ENCODE results near the gene FBRS.

Gene FBRS

GRCh38 chr16:30651124-30652004 lies 6.9 kb upstream of the FBRS start:
- peaks cover 29% of the 10 kb centered on the region in 2 donors for H3K4me1 Mint-ChIP-seq (ENCODE audit: low read depth in 2 of 2)
- ATAC-seq (replicated peaks) = peak; percentile 63
- DNase-seq = peak; percentile 58 to 74 (median 64)
- peak overlapping the region; percentile 95 to 97 for H3K27ac Mint-ChIP-seq
- peaks cover 54% of the 10 kb centered on the region for H3K36me3 Mint-ChIP-seq (ENCODE audit: insufficient read depth)
- H3K27me3 Mint-ChIP-seq = no peaks in the 10 kb centered on the region
- H3K4me3 Mint-ChIP-seq = peak overlapping the region; percentile 97 to 98
- no peaks in the 10 kb centered on the region for H3K9me3 Mint-ChIP-seq

GRCh38 chr16:30652005-30652296 lies 6.3 kb upstream of the FBRS start:
- ATAC-seq (replicated peaks) (no peak), DNase-seq (no peak)
- Mint-ChIP-seq H3K4me3 (peak overlapping the region; percentile 97 to 98), H3K4me1 (ENCODE audit: low read depth in 2 of 2) (peaks cover 29 to 32% of the 10 kb centered on the region in 2 donors), H3K27ac (peak overlapping the region; percentile 95 to 97), H3K9me3 (no peaks in the 10 kb centered on the region), H3K36me3 (ENCODE audit: insufficient read depth) (peaks cover 55% of the 10 kb centered on the region), H3K27me3 (no peaks in the 10 kb centered on the region)

GRCh38 chr16:30652718-30653117 lies 5.5 kb upstream of the FBRS start:
- H3K4me1 Mint-ChIP-seq (ENCODE audit: low read depth in 2 of 2) = peaks cover 37 to 38% of the 10 kb centered on the region in 2 donors
- peak overlapping the region; percentile 97 to 98 for H3K4me3 Mint-ChIP-seq
- H3K27me3 Mint-ChIP-seq = no peaks in the 10 kb centered on the region
- peak overlapping the region in 1 of 2 donors; percentile 97 for H3K27ac Mint-ChIP-seq
- no peak for DNase-seq
- ATAC-seq (replicated peaks) = no peak
- peaks cover 58% of the 10 kb centered on the region for H3K36me3 Mint-ChIP-seq (ENCODE audit: insufficient read depth)
- H3K9me3 Mint-ChIP-seq = no peaks in the 10 kb centered on the region

GRCh38 chr16:30654856-30655255 lies 3.4 kb upstream of the FBRS start:
- ATAC-seq (replicated peaks) (no peak), DNase-seq (no peak)
- H3K27ac Mint-ChIP-seq = no peak overlapping the region
- no peaks in the 10 kb centered on the region for H3K27me3 Mint-ChIP-seq
- H3K4me1 Mint-ChIP-seq (ENCODE audit: low read depth in 2 of 2) = peaks cover 41 to 45% of the 10 kb centered on the region in 2 donors
- H3K9me3 Mint-ChIP-seq = no peaks in the 10 kb centered on the region
- peaks cover 74% of the 10 kb centered on the region for H3K36me3 Mint-ChIP-seq (ENCODE audit: insufficient read depth)
- peak overlapping the region in 1 of 2 donors; percentile 4 for H3K4me3 Mint-ChIP-seq

GRCh38 chr16:30655815-30656347 lies 2.4 kb upstream of the FBRS start:
- no peaks in the 10 kb centered on the region for H3K9me3 Mint-ChIP-seq
- DNase-seq = no peak
- peak overlapping the region in 1 of 2 donors; percentile 46 for H3K27ac Mint-ChIP-seq
- H3K4me1 Mint-ChIP-seq (ENCODE audit: low read depth in 2 of 2) = peaks cover 40 to 41% of the 10 kb centered on the region in 2 donors
- H3K36me3 Mint-ChIP-seq (ENCODE audit: insufficient read depth) = peaks cover 73% of the 10 kb centered on the region
- peak overlapping the region in 1 of 2 donors; percentile 45 for H3K4me3 Mint-ChIP-seq
- H3K27me3 Mint-ChIP-seq = no peaks in the 10 kb centered on the region
- no peak for ATAC-seq (replicated peaks)

GRCh38 chr16:30656388-30656787 lies 1.8 kb upstream of the FBRS start:
- DNase-seq = no peak
- Mint-ChIP-seq H3K27me3 (no peaks in the 10 kb centered on the region), H3K4me1 (ENCODE audit: low read depth in 2 of 2) (peaks cover 43 to 46% of the 10 kb centered on the region in 2 donors), H3K27ac (peak overlapping the region in 1 of 2 donors; percentile 46), H3K9me3 (no peaks in the 10 kb centered on the region), H3K36me3 (ENCODE audit: insufficient read depth) (peaks cover 75% of the 10 kb centered on the region), H3K4me3 (peak overlapping the region in 1 of 2 donors; percentile 45)
- ATAC-seq (replicated peaks) = no peak

- ATAC-seq (replicated peaks) = no peak
- H3K27ac Mint-ChIP-seq = peak overlapping the region; percentile 100
- no peaks in the 10 kb centered on the region for H3K27me3 Mint-ChIP-seq
- H3K4me3 Mint-ChIP-seq = peak overlapping the region; percentile 94
- peaks cover 43 to 46% of the 10 kb centered on the region in 2 donors for H3K4me1 Mint-ChIP-seq (ENCODE audit: low read depth in 2 of 2)
- no peak for DNase-seq
- no peaks in the 10 kb centered on the region for H3K9me3 Mint-ChIP-seq
- peaks cover 75% of the 10 kb centered on the region for H3K36me3 Mint-ChIP-seq (ENCODE audit: insufficient read depth)
Observed at GRCh38 chr16:30656974-30657865, 1.0 kb upstream of the FBRS start.

- H3K9me3 Mint-ChIP-seq = no peaks in the 10 kb centered on the region
- peaks cover 43 to 49% of the 10 kb centered on the region in 2 donors for H3K4me1 Mint-ChIP-seq (ENCODE audit: low read depth in 2 of 2)
- H3K27ac Mint-ChIP-seq = peak overlapping the region; percentile 100
- no peak for DNase-seq
- peak overlapping the region; percentile 94 for H3K4me3 Mint-ChIP-seq
- peak; percentile 26 for ATAC-seq (replicated peaks)
- peaks cover 79% of the 10 kb centered on the region for H3K36me3 Mint-ChIP-seq (ENCODE audit: insufficient read depth)
- no peaks in the 10 kb centered on the region for H3K27me3 Mint-ChIP-seq
Observed at GRCh38 chr16:30658731-30659506, 688 bp downstream of the FBRS start.

- Mint-ChIP-seq H3K27me3 (no peaks in the 10 kb centered on the region), H3K9me3 (no peaks in the 10 kb centered on the region), H3K4me3 (peak overlapping the region; percentile 75 to 80), H3K36me3 (ENCODE audit: insufficient read depth) (peaks cover 84% of the 10 kb centered on the region), H3K4me1 (ENCODE audit: low read depth in 2 of 2) (peaks cover 43 to 49% of the 10 kb centered on the region in 2 donors), H3K27ac (peak overlapping the region; percentile 83 to 89)
- ATAC-seq (replicated peaks) = no peak
- peak; percentile 44 to 49 (median 49) for DNase-seq
Observed at GRCh38 chr16:30659507-30660423, 1.5 kb downstream of the FBRS start.

GRCh38 chr16:30660424-30661261 lies 2.4 kb downstream of the FBRS start:
- Mint-ChIP-seq H3K27me3 (no peaks in the 10 kb centered on the region), H3K36me3 (ENCODE audit: insufficient read depth) (peaks cover 85% of the 10 kb centered on the region), H3K27ac (peak overlapping the region; percentile 83 to 89), H3K4me3 (peak overlapping the region; percentile 75 to 80), H3K4me1 (ENCODE audit: low read depth in 2 of 2) (peaks cover 46 to 47% of the 10 kb centered on the region in 2 donors), H3K9me3 (no peaks in the 10 kb centered on the region)
- peak; percentile 6 for ATAC-seq (replicated peaks)
- peak; percentile 64 to 71 (median 65) for DNase-seq

GRCh38 chr16:30662449-30662848 lies 4.2 kb downstream of the FBRS start:
- ATAC-seq (replicated peaks) = no peak
- H3K27ac Mint-ChIP-seq = peak overlapping the region; percentile 38 to 89

More at GRCh38 chr16:30662449-30662848, 4.2 kb downstream of the FBRS start:
- Mint-ChIP-seq H3K4me3 (peak overlapping the region; percentile 75 to 80), H3K9me3 (no peaks in the 10 kb centered on the region), H3K4me1 (ENCODE audit: low read depth in 2 of 2) (peaks cover 40% of the 10 kb centered on the region in 2 donors), H3K36me3 (ENCODE audit: insufficient read depth) (peaks cover 94% of the 10 kb centered on the region), H3K27me3 (no peaks in the 10 kb centered on the region)
- no peak for DNase-seq
